ENCODE results near the gene STAM2.
"Not testable (repeated sequence)": the region's sequence is repeated elsewhere in the genome, so short reads cannot be mapped to it uniquely, and the experiment has no call there.

Gene STAM2

GRCh38 chr2:152171718-152172117, 3.8 kb downstream of the STAM2 start:
- no peak for DNase-seq

- not testable (repeated sequence) for DNase-seq
Observed at GRCh38 chr2:152169158-152169557, 6.4 kb downstream of the STAM2 start.

GRCh38 chr2:152167470-152167869, 8.1 kb downstream of the STAM2 start:
- not testable (repeated sequence) for DNase-seq

GRCh38 chr2:152167065-152167464, 8.5 kb downstream of the STAM2 start:
- no peak for DNase-seq

- DNase-seq = no peak
Observed at GRCh38 chr2:152166633-152167032, 8.9 kb downstream of the STAM2 start.

- no peak for DNase-seq
Observed at GRCh38 chr2:152165780-152166179, 9.8 kb downstream of the STAM2 start.

GRCh38 chr2:152165306-152165705, 10.3 kb downstream of the STAM2 start:
- DNase-seq = no peak

GRCh38 chr2:152163669-152164068, 11.9 kb downstream of the STAM2 start:
- not testable (repeated sequence) for DNase-seq

- DNase-seq = no peak
Observed at GRCh38 chr2:152162141-152162540, 13.4 kb downstream of the STAM2 start.

- no peak for DNase-seq
Observed at GRCh38 chr2:152161598-152161997, 14.0 kb downstream of the STAM2 start.

GRCh38 chr2:152160378-152160777, 15.2 kb downstream of the STAM2 start:
- not testable (repeated sequence) for DNase-seq

- no peak for DNase-seq
Observed at GRCh38 chr2:152157253-152157652, 18.3 kb downstream of the STAM2 start.

- DNase-seq = no peak
Observed at GRCh38 chr2:152155209-152155608, 20.4 kb downstream of the STAM2 start.

- no peak for DNase-seq
Observed at GRCh38 chr2:152154462-152154861, 21.1 kb downstream of the STAM2 start.

- DNase-seq = no peak
Observed at GRCh38 chr2:152134488-152135280, 40.9 kb downstream of the STAM2 start.

- DNase-seq = no peak
Observed at GRCh38 chr2:152132306-152132705, 43.3 kb downstream of the STAM2 start.

- no peak for DNase-seq
Observed at GRCh38 chr2:152127628-152128027, 47.9 kb downstream of the STAM2 start.

GRCh38 chr2:152126664-152127063, 48.9 kb downstream of the STAM2 start:
- no peak for DNase-seq

- DNase-seq = no peak
Observed at GRCh38 chr2:152122161-152122560, 53.4 kb downstream of the STAM2 start.

GRCh38 chr2:152120430-152120829, 55.1 kb downstream of the STAM2 start:
- no peak for DNase-seq

GRCh38 chr2:152115952-152116351, 59.6 kb downstream of the STAM2 start:
- no peak for DNase-seq

GRCh38 chr2:152114366-152114765, 61.2 kb downstream of the STAM2 start:
- no peak for DNase-seq

GRCh38 chr2:152107140-152107539, 68.4 kb downstream of the STAM2 start:
- DNase-seq = not testable (repeated sequence)

GRCh38 chr2:152106464-152106863, 69.1 kb downstream of the STAM2 start:
- no peak for DNase-seq

- DNase-seq = no peak
Observed at GRCh38 chr2:152103271-152103670, 72.3 kb downstream of the STAM2 start.
